Mucosa of gallbladder (tissue), 1 donor: Measurements from ENCODE around the gene HOXD3. TPM values are rescaled to one million over a fixed set of nuclear protein-coding genes. Genes with fewer than 3 reads are reported as not detected.

ENCODE experiments used
- DNase-seq: peaks from one replicate; pipeline ENCODE4 v3.0.0-alpha.2; 2020; ENCODE audit warnings: low spot score
- total RNA-seq: library from RNA; stranded (reverse); gene quantifications from one replicate; pipeline ENCODE4 v1.2.1, GENCODE V29; 2021
- donor health status: DM: no; HTN: no; CAD: no.

The HOXD3 gene
- total RNA-seq, 1 donor from 2014 or later, result 3.2 TPM

DNA sequence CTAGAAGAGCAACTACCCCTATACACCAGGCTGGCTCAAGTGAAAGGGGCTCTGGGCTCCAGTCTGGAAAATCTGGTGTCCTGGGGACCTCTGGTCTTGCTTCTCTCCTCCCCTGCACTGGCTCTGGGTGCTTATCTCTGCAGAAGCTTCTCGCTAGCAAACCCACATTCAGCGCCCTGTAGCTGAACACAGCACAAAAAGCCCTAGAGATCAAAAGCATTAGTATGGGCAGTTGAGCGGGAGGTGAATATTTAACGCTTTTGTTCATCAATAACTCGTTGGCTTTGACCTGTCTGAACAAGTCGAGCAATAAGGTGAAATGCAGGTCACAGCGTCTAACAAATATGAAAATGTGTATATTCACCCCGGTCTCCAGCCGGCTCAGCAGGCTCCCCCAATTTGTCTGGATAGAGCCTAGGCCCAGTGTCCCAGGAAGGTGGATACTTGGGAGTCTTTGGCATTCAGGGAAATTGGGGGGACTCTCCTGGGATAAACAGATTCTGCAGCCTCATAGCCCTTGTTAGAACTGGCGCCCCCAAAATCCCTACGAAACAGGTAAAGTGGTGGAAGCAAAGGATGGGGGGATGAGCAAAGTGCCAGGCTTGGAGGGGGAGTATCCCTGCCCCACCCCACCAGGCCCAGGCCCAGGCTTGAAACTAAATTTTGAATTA, 8.2 kb upstream of the HOXD3 start:
- no peak for DNase-seq

DNA sequence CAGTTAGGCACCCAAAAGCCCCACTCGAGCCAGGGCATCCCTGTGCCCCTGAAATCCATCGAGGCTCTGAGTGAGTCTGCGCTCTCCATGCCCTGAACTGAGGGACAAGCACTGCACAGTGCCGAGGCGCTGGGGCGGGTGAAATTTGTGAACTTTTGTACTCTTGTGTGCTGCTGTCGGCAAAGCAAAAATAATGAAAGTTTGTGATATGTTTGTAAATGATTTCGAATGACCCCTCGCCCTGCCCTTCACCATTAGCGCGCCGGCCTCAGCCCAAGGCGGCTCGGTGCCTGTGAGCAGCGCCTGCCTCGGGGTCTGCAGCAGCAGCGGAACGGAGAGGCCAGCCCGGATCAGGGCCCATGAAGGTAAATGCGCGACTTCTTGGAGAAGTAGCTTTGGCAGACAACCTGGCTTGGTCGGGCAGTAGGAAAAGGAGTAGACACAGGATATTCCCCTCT, 7.6 kb upstream of the HOXD3 start:
- no peak for DNase-seq

- no peak for DNase-seq
These were observed 7.0 kb upstream of the HOXD3 start for GRCh38 chr2:176149939-176150583.

- DNase-seq, result no peak
These were observed 6.3 kb upstream of the HOXD3 start for GRCh38 chr2:176150584-176151441.

- DNase-seq, result no peak
These were observed 5.4 kb upstream of the HOXD3 start, which contains the start of gene HOXD4 for GRCh38 chr2:176151442-176152287. HOXD4 (plus strand) TSS chr2:176151550; CDS start chr2:176151634, 84 bp downstream.

DNA sequence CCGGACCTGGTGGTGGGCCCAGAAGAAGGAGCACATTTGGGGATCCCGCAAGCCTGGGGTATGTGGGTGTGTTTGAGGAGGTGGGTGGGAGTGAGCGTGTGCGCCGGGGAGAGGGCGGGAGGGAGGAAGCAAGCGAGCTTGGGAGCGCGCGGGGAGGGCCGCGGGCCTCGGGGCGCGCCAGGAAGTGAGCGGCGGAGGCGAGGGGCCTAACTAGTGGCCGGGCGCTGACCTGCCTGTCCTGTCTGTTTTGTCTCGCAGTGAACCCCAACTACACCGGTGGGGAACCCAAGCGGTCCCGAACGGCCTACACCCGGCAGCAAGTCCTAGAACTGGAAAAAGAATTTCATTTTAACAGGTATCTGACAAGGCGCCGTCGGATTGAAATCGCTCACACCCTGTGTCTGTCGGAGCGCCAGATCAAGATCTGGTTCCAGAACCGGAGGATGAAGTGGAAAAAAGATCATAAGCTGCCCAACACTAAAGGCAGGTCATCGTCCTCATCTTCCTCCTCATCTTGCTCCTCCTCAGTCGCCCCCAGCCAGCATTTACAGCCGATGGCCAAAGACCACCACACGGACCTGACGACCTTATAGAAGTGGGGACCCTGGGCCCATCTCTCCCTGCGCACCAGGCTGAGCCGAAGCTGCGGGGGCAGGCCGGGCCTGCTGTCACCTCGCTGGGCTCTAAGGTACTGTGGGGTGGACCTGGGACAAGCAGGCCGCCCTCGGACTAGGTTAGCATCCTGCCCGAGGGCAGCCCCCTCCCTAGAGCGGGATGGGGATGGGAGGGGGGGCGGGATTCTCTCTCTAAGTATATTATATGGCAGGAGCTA, 4.5 kb upstream of the HOXD3 start:
- DNase-seq, result no peak

- DNase-seq, result no peak
These were observed 2.4 kb upstream of the HOXD3 start for GRCh38 chr2:176154576-176155252.

- DNase-seq, result no peak
These were observed 1.6 kb upstream of the HOXD3 start for GRCh38 chr2:176155356-176156044.

- DNase-seq, result no peak
These were observed 753 bp upstream of the HOXD3 start for GRCh38 chr2:176156301-176156806.

DNA sequence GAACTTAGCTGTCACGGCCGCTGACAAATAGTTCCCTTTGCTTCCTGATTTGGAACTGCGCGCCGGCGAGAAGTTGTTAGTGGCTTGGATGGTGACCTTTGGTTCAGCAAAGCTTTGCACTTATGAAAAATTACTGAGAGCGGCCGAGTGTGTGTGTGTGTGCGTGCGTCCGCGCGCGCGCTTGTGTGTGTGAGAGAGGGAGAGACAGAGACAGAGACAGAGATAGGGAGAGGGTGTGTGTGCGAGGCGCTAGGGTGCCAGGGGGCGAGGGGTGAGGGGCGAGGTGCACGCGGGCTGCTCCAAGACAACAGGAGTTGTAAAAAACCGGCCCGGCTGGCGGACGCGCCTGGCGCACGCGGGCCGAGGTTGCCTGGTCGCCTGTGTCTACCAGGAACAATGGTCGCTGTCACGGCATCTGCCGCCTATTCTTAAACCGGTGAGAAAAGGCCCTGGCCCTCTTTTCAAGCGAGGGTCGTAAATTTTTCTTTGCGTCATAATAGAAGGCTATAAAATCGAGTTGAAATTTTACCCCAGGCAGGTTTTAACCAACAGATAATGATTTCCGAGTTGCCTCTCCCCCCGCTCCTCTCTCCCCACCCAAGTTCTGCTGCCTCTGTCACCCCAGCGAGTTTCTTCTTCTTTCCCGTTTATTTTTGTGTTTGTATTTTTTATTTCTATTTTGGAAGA, 535 bp downstream of the HOXD3 start:
- DNase-seq, result no peak

GRCh38 chr2:176158186-176158591, 1.1 kb downstream of the HOXD3 start:
- DNase-seq, result no peak

DNA sequence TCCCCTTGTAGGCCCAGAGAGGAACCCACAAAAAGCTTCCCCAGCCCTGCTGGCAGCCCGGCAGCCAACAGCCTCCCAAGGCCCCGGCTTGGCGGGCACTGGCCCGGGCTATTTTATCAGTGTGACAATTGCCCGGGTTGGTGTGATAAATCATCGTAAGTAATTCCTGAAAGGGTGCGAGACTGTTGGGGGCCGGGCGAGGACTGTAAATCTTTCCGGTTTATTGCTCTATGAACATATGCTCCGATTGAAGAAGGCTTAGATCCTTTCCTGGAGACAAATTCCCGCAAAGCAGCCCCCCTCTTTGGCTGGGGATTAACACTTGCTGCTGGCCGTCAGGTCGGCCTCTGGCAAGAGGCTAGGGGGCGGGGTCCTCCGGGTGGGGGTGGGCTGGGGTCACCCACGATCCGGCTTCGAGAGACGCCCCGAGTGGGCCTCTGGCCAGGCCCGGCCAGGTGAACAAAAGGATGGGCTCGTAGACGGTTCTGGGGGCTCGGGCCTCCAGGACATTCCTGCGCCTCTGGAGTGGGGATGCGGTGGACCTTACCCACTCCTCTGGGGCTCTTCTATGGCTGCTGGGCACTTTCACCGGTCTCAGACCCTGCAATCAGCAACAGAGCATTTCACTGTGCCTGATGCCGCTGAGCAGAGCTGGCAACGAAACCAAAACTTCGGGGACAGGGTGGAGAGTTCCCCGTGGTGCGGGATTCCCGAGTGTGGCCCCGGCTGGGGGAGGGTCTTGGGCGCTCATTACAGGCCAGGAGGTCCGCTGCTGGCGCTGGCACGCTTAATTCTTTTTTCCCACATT, 2.0 kb downstream of the HOXD3 start:
- no peak for DNase-seq

- no peak for DNase-seq
These were observed 2.6 kb downstream of the HOXD3 start for GRCh38 chr2:176159663-176160250.

- DNase-seq, result no peak
These were observed 3.3 kb downstream of the HOXD3 start for GRCh38 chr2:176160251-176160985.

GRCh38 chr2:176160986-176161824, 4.1 kb downstream of the HOXD3 start:
- no peak for DNase-seq
